ENCODE results near the gene PRKCE. TPM values are rescaled to one million over a fixed set of nuclear protein-coding genes. Genes with fewer than 3 reads are reported as not detected.

Gene PRKCE
- total and polyA plus RNA-seq, 2 donors (not counting 1 experiment from before 2014, with no cell fraction given), result 23.6 to 271 TPM

DNA sequence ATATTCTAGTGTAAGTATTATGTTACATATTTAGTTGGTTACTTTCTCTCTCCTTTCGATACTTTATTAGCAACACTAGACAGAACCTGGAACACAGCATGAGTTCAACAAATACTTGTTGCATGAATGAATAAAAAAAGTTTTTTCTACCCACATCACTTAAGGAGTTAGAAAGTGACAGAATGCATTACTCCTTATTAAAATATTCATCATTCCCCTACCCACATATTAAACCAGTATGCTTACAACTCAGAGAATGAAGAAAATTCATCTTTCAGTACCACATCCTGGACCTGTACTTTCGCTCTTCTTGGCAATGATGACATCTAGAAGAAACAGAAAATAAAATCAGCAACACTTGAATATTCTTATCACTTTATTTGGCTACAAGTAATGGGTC is 46.4 kb upstream of the PRKCE start:
- intact Hi-C loops (cut with micrococcal nuclease), result no loop called here
- H3K4me1 Mint-ChIP-seq, result peaks cover 21% of the 10 kb centered on the region
- peaks cover 55% of the 10 kb centered on the region for H3K79me2 ChIP-seq (ENCODE audit: control insufficient read depth, insufficient read depth, low read length)
- TF ChIP-seq, protein P1, sequence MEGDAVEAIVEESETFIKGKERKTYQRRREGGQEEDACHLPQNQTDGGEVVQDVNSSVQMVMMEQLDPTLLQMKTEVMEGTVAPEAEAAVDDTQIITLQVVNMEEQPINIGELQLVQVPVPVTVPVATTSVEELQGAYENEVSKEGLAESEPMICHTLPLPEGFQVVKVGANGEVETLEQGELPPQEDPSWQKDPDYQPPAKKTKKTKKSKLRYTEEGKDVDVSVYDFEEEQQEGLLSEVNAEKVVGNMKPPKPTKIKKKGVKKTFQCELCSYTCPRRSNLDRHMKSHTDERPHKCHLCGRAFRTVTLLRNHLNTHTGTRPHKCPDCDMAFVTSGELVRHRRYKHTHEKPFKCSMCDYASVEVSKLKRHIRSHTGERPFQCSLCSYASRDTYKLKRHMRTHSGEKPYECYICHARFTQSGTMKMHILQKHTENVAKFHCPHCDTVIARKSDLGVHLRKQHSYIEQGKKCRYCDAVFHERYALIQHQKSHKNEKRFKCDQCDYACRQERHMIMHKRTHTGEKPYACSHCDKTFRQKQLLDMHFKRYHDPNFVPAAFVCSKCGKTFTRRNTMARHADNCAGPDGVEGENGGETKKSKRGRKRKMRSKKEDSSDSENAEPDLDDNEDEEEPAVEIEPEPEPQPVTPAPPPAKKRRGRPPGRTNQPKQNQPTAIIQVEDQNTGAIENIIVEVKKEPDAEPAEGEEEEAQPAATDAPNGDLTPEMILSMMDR (IDR thresholded peaks at IDR 0.05), result no peak
- no peak for TF ChIP-seq EZH2 (IDR thresholded peaks at IDR 0.05; ENCODE audit: borderline replicate concordance, insufficient read depth, low read depth, low read length, poor library complexity, severe bottlenecking)
- WGBS (ENCODE audit: insufficient coverage), result 100% methylated on average over 1 of the region's 2 CpGs
- H3K4me3 Mint-ChIP-seq, result no peak overlapping the region
- no peak overlapping the region for H3K27ac ChIP-seq (ENCODE audit: low read length in 2 of 2)
- POLR2A ChIA-PET, result no interaction called here
- DNase-seq (no peak), ATAC-seq (ENCODE audit: low read depth) (no peak)
- no peak overlapping the region for H3K9ac ChIP-seq (ENCODE audit: low read length)
- no peaks in the 10 kb centered on the region for H3K9me3 ChIP-seq (ENCODE audit: control extremely low read depth in 1 of 3, control insufficient read depth in 2 of 3, insufficient read depth in 1 of 3, low read length in 2 of 3)
- peaks cover 5% of the 10 kb centered on the region for H4K20me1 ChIP-seq (ENCODE audit: control insufficient read depth, insufficient read depth, low read length, poor library complexity, severe bottlenecking)
- CTCF ChIA-PET, result interaction anchor here (0.9 kb wide), 1 partner anchor 227 kb away, joined by 4 read pairs; no protein-coding TSS in a partner anchor
- H3K36me3 ChIP-seq (replicated peaks in 1 of 2; ENCODE audit: control extremely low read depth in 1 of 2, control insufficient read depth in 1 of 2, extremely low read depth in 1 of 2, insufficient read depth in 2 of 2, low read length in 1 of 2), result peaks cover 12 to 34% of the 10 kb centered on the region in 2 experiments
- no peak overlapping the region for H3K4me2 ChIP-seq (replicated peaks; ENCODE audit: low read depth, low read length, poor library complexity, severe bottlenecking)
- H3K27me3 ChIP-seq (replicated peaks in 1 of 4; ENCODE audit: control extremely low read depth in 1 of 4, control insufficient read depth in 3 of 4, insufficient read depth in 4 of 4, low read length in 3 of 4), result no peaks in the 10 kb centered on the region
- no peaks in the 10 kb centered on the region for H3K9me3 Mint-ChIP-seq (ENCODE audit: insufficient read depth)
- no peak overlapping the region for H2AFZ ChIP-seq (ENCODE audit: insufficient read depth, low read depth, low read length, poor library complexity, severe bottlenecking)
- no peak overlapping the region for H3K27ac Mint-ChIP-seq
- no peaks in the 10 kb centered on the region for H3K27me3 Mint-ChIP-seq
- peaks cover 10% of the 10 kb centered on the region in 2 donors for H3K4me1 ChIP-seq (ENCODE audit: control insufficient read depth in 2 of 2, insufficient read depth in 2 of 2, low read length in 2 of 2)
- no peak overlapping the region for H3K4me3 ChIP-seq (ENCODE audit: control extremely low read depth in 1 of 5, extremely low read depth in 1 of 5, insufficient read depth in 1 of 5, low read depth in 2 of 5, low read length in 4 of 5)

DNA sequence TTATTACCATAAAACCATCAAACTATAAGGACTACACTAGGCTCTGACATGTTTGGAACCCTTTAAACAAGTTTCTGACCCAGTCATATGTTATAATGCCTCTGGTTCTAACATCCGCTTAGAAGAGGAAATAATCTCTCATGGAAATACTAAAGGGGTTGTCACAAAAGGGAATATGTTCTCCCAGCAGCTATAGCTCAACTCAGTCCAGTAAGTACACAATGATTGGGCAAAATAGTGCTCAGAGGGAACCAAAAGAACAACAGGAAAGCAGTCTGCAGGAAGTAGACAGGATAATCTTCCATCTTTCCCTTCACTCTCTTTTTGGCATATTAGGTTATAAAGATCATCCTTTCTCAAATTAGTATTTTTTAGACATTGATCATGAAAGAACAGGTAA is 44.7 kb upstream of the PRKCE start:
- no peak overlapping the region for H3K27ac Mint-ChIP-seq
- WGBS (ENCODE audit: insufficient coverage), result no CpG with 5 or more reads among the region's 1 CpG

More for the DNA sequence above, 44.7 kb upstream of the PRKCE start:
- H3K36me3 ChIP-seq (replicated peaks in 1 of 2; ENCODE audit: control extremely low read depth in 1 of 2, control insufficient read depth in 1 of 2, extremely low read depth in 1 of 2, insufficient read depth in 2 of 2, low read length in 1 of 2), result peaks cover 5 to 17% of the 10 kb centered on the region in 2 experiments
- TF ChIP-seq, protein P1 (IDR thresholded peaks at IDR 0.05), result no peak
- TF ChIP-seq EZH2 (IDR thresholded peaks at IDR 0.05; ENCODE audit: borderline replicate concordance, insufficient read depth, low read depth, low read length, poor library complexity, severe bottlenecking), result no peak
- no peak overlapping the region for H3K4me3 ChIP-seq (ENCODE audit: control extremely low read depth in 1 of 5, extremely low read depth in 1 of 5, insufficient read depth in 1 of 5, low read depth in 2 of 5, low read length in 4 of 5)
- H3K4me1 ChIP-seq (ENCODE audit: control insufficient read depth in 2 of 2, insufficient read depth in 2 of 2, low read length in 2 of 2), result peaks cover 19 to 21% of the 10 kb centered on the region in 2 donors
- Mint-ChIP-seq H3K9me3 (ENCODE audit: insufficient read depth) (no peaks in the 10 kb centered on the region), H3K4me1 (peaks cover 37% of the 10 kb centered on the region), H3K4me3 (no peak overlapping the region), H3K27me3 (no peaks in the 10 kb centered on the region)
- H4K20me1 ChIP-seq (ENCODE audit: control insufficient read depth, insufficient read depth, low read length, poor library complexity, severe bottlenecking), result peaks cover 5% of the 10 kb centered on the region
- H3K79me2 ChIP-seq (ENCODE audit: control insufficient read depth, insufficient read depth, low read length), result peaks cover 57% of the 10 kb centered on the region
- H3K4me2 ChIP-seq (replicated peaks; ENCODE audit: low read depth, low read length, poor library complexity, severe bottlenecking), result no peak overlapping the region
- no peak for ATAC-seq (ENCODE audit: low read depth)
- H3K9me3 ChIP-seq (ENCODE audit: control extremely low read depth in 1 of 3, control insufficient read depth in 2 of 3, insufficient read depth in 1 of 3, low read length in 2 of 3), result no peaks in the 10 kb centered on the region
- no peak for DNase-seq
- H3K27ac ChIP-seq (ENCODE audit: low read length in 2 of 2), result no peak overlapping the region
- no peak overlapping the region for H2AFZ ChIP-seq (ENCODE audit: insufficient read depth, low read depth, low read length, poor library complexity, severe bottlenecking)
- ChIA-PET POLR2A (interaction anchor here (0.7 kb wide), 1 partner anchor 36 kb away, joined by 5 read pairs; no protein-coding TSS in a partner anchor), CTCF (no interaction called here)
- H3K9ac ChIP-seq (ENCODE audit: low read length), result no peak overlapping the region
- no peaks in the 10 kb centered on the region for H3K27me3 ChIP-seq (replicated peaks in 1 of 4; ENCODE audit: control extremely low read depth in 1 of 4, control insufficient read depth in 3 of 4, insufficient read depth in 4 of 4, low read length in 3 of 4)
- intact Hi-C loops (cut with micrococcal nuclease), result no loop called here
